Renal cortex interstitium (tissue), 11 donors: ENCODE measurements around the gene PLD4. TPM values are rescaled to one million over a fixed set of nuclear protein-coding genes. Genes with fewer than 3 reads are reported as not detected.
"Not testable (repeated sequence)": the region's sequence is repeated elsewhere in the genome, so short reads cannot be mapped to it uniquely, and the experiment has no call there.

Experiments
- DNase-seq, 11 donors: peaks; one replicate each; pipeline ENCODE4 v3.0.0-alpha.2; 2013; ENCODE audit warnings: low read depth in 9 of 11, low spot score in 4 of 11; ENCODE audit errors: extremely low read depth in 1 of 11
- polyA plus RNA-seq, 3 donors: library from polyadenylated mRNA; unstranded; fragments of 120-200 nt; gene quantifications; one replicate each; pipeline ENCODE4 v1.2.1, GENCODE V29; 2013; ENCODE audit not compliant: insufficient read length in 3 of 3

PLD4 gene
- polyA plus RNA-seq, 3 donors: 2.4 to 5.1 (median 4.5) TPM

DNA sequence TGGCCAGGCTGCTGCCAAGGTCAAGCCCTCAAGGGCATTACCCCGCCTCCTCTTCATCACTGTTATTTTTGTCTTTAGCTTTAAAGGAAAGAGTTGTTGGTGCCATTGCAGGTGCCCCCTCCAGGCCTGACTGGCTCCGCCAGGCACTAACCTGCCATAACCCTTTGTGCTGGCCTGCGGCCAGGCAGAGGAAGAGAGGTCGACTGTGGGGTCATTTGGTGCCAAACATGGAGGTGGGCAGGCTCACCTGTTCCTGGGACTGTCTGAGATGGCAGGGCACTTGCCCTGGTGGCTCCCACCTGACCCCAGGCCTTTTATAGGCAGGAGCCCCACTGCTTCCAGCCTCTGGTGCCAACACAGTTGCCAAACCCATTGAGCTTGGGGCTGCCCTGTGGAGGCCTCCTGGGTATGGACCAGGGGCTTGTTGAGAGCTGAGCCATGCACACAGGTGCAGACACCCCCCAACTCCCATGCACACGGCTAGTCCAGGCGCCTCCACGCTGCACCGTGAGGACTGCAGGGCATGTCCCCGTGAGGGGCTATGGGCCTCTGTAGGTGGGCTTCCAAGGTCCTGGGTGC is 29.4 kb upstream of the PLD4 start:
- DNase-seq: no peak

DNA sequence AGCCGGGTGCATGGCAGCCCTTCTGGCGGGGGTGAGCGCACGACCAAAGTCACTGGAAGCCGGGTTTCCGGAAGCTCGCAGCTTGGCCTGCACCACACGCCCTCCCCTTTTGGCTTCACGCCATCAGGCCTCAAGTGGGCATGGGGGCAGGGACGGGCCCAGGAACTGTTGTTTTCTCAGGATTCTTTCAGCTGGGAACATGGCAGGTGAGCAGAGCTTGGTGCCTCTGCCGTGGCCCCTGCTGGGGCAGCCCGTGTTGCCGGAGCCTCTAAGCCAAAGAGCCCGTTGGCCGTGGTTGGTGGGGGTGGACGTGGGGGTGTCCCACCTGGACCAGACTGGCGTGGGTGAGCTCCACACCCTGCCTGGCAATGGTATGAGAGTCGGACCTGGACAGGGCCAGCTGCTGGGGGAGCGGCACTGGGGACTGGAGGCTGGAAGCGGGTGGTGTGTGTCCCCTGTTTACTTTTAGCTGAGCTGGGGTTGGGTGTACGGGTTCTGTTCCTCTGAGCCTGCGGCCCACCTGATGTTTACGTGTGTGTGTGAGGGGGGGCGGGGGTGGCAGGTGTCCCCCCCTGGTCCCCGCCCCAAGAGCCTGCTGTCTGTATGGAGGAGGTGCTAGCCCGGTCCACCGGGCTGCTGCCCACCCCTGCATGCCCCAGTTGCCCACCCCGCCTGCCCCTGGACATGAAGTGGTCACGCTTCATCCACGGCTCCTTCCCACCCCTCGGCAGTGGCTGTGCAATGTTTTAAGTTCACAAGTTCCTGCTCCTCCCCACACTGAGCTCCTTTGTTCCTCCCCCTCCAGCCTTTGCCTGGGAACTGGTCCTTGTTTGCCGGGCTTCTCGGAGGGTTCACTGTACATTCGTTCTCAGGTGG is 28.7 kb upstream of the PLD4 start:
- peak in 5 of 11 donors; percentile 13 to 43 (median 36) for DNase-seq

DNA sequence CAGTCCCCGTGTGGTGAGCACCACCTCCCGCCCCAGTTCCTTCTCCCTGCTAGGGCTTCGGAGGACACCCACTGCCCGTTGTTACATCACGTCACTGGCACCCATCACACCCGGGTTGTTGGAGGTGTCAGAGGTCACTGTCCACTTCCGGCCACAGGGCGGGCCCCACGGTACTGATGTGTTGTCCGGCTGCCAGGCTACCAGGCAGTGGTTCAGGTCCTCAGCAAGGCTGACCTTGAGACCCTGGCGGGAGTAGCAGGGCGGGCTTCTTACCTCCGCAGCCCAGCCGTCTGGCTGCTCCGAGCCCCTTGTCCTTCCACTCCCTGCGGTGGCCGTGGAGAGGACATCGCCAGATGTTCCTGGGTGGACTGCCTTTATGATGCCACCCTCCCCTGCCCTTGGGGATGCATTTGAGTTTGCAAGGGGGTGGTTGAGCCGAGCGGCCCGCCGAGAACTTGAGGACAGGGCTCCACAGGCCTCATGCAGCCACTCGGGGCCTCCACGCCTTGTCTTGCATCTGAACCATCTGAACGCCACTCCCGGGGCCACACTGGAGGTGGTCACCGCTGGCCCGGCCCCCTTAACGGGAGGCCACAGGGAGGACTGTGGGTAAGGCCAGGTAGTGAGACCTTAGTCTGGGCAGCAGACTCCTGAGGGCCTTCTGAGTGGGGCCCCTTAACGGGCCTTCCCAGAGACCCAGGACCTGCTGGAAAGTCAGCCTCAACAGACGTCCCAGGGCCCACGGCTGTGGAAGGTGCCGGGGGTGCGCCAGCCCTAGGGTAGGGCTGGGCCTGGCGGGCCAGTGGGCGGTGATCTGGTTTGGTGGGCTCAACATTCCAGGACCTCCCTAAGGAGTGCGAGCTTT is 27.1 kb upstream of the PLD4 start:
- no peak for DNase-seq

DNA sequence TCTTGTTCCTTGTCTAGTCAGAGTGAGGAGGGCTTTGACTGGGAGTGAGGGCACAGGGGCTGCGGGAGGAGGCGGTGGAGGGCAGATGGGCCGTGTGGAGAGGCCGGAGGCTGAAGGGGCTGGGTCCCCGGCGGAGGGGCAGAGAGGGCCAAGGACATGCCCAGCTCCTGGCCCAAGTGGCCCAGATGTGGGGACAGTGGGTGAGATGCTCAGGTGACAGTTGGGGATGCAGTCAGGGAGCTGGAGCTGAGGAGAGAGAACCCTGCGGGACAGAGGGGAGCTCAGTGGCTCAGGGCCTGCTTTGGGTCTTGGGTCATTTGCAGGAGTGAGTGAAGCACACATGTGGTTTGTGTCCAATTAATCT is 26.5 kb upstream of the PLD4 start:
- no peak for DNase-seq

DNA sequence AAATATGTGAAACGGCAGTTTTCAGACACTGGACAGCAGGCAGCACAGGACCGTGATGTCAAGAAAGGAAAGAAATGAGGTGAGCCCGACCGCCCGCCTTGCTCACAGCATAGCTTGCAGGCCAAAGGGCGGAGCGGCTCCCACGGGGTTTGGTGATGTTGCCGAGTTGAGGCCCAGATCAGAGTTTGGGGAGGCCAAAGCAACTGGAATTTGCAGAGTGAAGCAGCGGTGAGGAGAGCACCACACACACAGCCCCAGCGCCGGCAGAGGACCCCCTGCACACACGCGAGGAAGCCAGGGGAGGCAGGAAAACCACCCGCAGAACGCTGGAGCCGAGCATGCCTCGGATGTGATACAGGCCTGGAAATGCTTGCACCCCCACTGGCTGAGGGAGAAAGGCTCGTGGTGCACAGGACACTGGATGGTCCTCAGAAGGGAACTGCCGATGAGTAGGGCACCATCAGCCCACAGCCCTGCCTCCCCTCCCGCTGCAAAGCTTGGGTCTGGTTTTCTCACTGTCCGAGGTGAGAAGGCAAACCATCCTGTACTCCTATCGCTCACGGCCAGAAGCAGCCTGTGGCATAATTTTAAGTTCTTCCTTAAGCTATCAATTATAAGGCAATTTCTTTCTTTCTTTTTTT is 25.7 kb upstream of the PLD4 start:
- no peak for DNase-seq

DNA sequence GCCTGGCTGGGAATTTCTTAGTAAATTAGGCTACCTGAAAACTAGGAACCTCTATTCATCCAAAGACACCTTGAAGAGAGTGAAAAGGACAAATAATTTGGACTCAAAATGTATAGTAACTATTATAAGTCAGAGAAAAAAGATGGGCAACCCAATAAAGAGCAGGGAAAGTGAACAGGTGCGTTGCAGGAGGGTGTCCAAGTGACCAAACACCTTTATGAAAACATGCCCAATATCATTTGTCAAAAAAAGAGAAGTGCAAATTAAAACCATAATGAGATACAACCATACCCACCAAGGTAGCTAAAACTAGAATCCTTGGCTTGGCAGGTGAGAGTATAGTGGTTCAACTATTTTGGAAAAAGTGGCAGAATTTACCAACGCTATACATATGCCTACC is 24.9 kb upstream of the PLD4 start:
- DNase-seq: no peak

DNA sequence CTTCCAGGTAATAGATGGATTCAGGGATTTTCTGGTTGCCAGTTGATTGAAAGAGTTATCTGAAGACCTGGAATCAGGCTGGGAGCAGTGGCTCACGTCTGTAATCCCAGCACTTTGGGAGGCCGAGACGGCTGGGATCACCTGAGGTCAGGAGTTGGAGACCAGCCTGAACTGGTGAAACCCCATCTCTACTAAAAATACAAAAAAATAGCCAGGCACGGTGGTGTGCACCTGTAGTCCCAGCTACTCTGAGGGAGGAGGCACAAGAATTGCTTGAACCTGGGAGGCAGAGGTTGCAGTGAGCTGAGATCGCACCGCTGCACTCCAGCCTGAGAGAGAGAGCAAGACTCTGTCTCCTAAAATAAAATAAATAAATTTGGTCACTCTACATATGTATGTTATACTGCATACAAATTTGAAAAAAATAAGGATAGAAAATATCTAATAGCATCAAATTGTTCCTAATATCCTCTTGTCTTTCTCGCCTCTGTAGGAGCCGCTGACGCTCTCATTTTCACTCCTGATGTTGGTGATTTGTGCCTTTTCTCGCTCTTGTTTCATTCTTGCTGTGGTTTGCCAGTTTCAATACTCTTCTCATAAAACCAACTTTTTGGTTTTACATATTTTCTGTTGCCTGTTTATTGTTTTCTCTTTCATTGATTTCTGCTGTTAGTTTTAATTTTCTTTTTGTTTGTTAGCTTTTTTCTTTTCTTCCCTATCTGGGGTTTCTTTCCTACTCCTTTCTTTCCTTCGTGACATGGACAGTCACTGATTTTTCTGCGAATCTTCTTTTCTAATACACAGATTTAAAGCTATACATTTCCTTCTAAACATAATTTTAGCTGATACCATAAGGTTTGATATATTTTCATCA is 23.8 kb upstream of the PLD4 start:
- DNase-seq: no peak

DNA sequence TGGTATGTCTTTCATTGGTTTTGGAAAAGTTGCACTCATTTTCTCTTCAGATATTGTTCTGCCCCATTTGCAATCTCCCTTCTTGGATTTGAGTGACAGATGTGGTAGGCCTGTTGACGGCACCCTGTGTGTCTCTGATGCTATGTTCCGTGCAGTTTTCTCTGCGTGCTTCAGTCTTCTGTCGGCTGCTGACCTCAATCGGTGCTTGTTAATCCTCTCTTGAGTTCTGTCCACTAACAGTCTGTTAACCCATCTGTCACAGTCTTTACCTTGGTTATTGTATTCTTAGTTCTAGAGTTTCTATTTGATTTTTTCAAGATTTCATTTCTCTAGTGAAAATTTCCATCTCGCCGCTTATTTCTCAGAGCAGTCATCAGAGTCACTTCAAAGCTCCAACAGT is 20.7 kb upstream of the PLD4 start:
- no peak for DNase-seq

DNA sequence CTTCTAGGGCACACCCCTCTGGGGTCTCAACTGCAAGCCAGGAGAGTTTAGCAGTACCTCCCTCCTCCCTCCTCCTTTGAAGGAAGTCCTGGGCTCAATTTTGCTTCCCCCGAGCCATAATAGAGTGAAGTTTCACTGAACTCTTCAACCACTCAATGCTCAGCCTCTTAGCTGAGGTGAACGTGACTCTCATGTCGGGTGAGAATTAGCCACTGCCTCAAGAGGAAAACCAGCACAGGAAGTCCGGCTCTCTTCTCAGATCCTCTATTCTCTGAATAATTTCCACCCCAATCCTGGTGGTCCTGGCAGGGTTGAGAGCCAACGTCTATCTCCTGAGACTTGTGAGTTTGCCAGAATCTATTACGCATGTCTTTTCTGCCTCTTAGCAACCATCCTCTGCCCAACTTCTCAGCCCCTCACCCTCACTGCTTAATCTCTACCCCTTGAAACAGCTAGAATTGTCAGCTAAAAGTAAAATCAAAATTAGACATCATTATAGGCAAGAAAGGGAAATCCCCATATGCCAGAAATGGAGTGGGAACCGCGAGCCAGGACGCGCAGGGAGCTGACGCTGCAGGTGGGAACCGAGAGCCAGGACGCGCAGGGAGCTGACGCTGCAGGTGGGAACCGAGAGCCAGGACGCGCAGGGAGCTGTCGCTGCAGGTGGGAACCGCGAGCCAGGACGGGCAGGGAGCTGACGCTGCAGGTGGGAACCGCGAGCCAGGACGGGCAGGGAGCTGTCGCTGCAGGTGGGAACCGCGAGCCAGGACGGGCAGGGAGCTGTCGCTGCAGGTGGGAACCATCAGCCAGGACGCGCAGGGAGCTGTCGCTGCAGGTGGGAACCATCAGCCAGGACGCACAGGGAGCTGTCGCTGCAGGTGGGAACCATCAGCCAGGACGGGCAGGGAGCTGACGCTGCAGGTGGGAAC is 19.8 kb upstream of the PLD4 start:
- not testable (repeated sequence) for DNase-seq

DNA sequence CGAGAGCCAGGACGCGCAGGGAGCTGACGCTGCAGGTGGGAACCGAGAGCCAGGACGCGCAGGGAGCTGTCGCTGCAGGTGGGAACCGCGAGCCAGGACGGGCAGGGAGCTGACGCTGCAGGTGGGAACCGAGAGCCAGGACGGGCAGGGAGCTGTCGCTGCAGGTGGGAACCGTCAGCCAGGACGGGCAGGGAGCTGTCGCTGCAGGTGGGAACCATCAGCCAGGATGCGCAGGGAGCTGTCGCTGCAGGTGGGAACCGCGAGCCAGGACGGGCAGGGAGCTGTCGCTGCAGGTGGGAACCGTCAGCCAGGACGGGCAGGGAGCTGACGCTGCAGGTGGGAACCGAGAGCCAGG is 19.1 kb upstream of the PLD4 start:
- DNase-seq: not testable (repeated sequence)

DNA sequence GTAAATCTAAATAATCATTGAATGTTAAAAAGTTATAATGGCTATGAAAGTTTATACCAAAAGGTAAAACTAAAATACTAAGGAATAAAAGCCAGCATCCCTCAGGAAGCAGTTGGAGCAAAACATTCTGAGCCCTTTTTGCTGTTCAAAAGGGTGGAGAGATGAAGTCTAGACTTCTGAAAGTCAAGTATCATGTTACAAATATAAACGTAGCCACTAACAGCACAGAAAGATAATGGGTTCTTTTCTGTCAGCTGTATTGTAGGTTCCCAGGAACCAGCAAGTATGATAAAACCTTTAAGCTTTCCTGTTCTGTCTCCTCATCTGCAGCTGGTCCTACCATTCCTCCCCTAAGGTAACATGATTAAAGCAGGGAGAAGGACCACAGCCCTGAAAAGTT is 16.4 kb upstream of the PLD4 start:
- no peak for DNase-seq

DNA sequence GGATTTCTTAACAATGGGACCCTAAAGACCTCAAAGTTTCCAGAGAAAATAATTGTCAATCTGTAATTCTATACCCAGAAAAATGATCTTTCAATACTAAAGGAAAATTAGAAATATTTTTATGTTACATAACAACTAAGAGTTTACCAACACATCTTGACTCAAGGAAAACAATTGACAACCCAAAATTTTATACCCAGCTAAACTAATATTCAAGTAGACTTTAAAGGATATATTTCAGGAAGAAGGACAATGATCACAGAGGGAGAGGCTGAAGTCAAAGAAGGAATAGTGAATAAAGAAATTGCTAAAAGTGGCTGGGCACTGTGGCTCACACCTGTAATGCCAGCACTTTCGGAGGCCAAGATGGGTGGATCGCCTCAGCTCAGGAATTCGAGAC is 12.6 kb upstream of the PLD4 start:
- no peak for DNase-seq

DNA sequence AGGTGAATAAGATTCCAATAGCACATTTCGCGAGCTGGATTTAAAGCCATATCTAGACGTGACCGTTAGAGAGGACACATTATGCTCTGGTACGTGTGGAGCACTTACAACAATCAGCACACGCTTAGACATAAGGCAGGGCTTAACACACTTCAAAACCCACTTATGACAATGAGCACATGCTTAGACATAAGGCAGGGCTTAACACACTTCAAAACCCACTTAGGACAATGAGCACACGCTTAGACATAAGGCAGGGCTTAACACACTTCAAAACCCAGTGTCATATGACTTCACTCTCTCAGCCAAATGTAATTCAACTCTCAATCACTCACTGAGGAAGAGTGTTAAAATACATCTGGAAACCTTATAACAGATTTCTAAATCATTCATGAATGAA is 11.2 kb upstream of the PLD4 start:
- DNase-seq: no peak

DNA sequence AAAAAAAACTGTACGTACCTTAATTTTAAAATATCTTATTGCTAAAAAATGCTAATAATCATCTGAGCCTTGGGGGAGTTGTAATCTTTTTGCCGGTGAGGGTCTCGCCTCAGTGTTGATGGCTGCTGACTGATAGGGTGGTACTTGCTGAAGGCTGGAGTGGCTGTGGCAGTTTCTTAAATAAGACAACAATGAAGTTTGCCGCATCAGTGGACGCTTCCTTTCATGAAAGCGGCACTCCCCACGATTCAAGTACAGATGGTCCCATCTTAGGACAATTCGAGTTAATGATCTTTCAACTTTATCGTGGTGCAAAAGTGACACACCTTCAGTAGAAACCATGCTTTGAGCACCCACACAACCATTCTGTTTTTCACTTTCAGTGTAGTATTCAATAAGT is 7.6 kb upstream of the PLD4 start:
- DNase-seq: no peak

DNA sequence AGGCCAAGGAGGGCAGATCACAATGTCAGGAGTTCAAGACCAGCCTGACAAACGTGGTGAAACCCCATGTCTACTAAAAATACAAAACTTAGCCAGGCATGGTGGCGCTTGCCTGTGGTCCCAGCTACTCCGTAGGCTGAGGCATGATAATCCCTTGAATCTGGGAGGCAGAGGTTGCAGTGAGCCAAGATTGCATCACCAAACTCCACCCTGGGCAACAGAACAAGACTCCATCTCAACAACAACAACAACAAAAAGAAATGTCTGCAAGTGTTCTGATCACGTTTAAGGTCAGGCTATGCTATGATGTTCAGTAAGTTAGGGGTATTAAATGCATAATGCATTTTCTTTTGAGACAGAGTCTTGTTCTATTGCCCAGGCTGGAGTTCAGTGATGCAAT is 6.7 kb upstream of the PLD4 start:
- DNase-seq: no peak

DNA sequence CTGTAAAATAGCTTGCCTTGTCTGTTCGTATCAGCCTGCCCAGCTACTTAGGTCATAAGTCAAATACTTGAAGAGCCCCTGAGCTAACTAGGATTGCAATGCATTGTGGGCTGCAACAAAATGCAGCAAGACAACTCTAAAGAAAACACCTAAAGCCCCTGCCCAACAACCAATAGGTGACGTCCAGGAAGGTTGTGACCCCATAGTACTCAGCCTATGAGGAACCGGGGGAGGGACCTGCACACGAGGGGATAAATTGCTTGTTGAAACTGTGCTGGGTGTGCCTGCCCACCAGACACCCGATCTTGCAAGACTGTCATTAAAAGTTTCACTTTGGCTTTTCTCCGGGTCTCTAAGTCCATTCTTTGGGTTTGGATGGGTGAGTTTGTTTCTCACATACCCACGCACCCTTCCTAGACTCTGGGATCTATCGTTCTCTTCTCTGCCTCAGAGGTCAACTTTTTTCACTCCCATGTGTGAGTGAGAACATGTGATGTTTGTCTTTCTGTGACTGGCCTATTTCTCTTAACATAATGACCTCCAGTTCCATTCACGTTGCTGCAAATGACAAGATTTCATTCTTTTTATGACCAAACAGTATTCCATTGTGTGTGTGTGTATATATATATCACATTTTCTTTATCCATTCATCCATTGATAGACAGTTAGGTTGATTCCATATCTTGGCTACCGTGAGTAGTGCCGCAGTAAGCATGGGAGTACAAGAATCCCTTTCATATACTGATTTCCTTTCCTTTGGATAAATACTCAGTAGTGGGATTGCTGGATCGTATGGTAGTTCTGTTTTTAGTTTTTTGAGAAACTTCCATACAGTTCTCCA is 5.3 kb upstream of the PLD4 start:
- DNase-seq: not testable (repeated sequence)

DNA sequence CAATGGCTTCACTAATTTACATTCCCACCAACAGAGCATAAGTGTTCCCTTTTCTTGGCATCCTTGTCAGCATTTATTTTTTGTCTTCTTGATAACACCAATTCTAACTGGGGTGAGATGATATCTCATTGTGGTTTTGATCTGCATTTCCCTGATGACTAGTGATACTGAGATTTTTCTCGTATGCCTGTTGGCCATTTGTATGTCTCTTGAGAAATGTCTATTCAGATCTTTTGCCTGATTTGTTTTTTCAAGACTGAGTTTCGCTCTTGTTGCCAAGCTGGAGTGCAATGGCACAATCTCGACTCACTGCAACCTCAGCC is 4.7 kb upstream of the PLD4 start:
- DNase-seq: no peak
